K562 (cell line): ENCODE data around the gene SLC22A3.

Experiments
- BMI1 ChIP-seq: fragments of 150-350 bp; IDR thresholded peaks from 2 replicates; pipeline ENCODE4 v1.6.1; 2014; ENCODE audit warnings: low read length
- CEBPB ChIP-seq: fragments of 450-650 bp; IDR thresholded peaks from 2 replicates; pipeline ENCODE4 v1.6.1; 2016; ENCODE audit warnings: missing genetic modification characterization, missing compliant biosample characterization
- EZH2 ChIP-seq: IDR thresholded peaks from 2 replicates; pipeline ENCODE4 v1.6.1; 2012; ENCODE audit warnings: low read depth, mild to moderate bottlenecking, inconsistent platforms, low read length, borderline replicate concordance
- FIP1L1 ChIP-seq: fragments of 200-400 bp; formaldehyde crosslinking; IDR thresholded peaks from 2 replicates; pipeline ENCODE4 v1.6.1; 2018; ENCODE audit warnings: mild to moderate bottlenecking, low read depth, low read length; ENCODE audit not compliant: poor library complexity, severe bottlenecking
- FOXA1 ChIP-seq: fragments of 450-650 bp; IDR thresholded peaks from 2 replicates; pipeline ENCODE4 v1.6.1; 2016; ENCODE audit warnings: mild to moderate bottlenecking, borderline replicate concordance
- GABPA ChIP-seq: fragments of 200-800 bp; sonication (Bioruptor generic); conservative IDR thresholded peaks from 2 replicates; pipeline ENCODE4 v1.6.1; 2016; ENCODE audit warnings: low read depth, missing genetic modification characterization, missing compliant biosample characterization
- GATA2 ChIP-seq: sonication (generic); formaldehyde crosslinking; IDR thresholded peaks from 2 replicates; pipeline ENCODE4 v1.4.0; 2020; ENCODE audit warnings: mild to moderate bottlenecking, missing genetic modification reagents
- TCF3 ChIP-seq: sonication (generic); formaldehyde crosslinking; IDR thresholded peaks from 2 replicates; pipeline ENCODE4 v1.4.0; 2020; ENCODE audit warnings: mild to moderate bottlenecking, missing genetic modification reagents
- ZC3H8 ChIP-seq: fragments of 450-650 bp; IDR thresholded peaks from 2 replicates; pipeline ENCODE4 v1.6.1; 2017
- ZNF41 ChIP-seq: fragments of 250-450 bp; sonication (Bioruptor Pico); conservative IDR thresholded peaks from 2 replicates; pipeline ENCODE4 v1.4.0; 2020; ENCODE audit warnings: mild to moderate bottlenecking
- TF ChIP-seq, protein P1 (sequence below): sonication (generic); formaldehyde crosslinking; IDR thresholded peaks from 2 replicates; pipeline ENCODE4 v1.8.1; 2023; ENCODE audit warnings: missing genetic modification reagents, mild to moderate bottlenecking, borderline replicate concordance
- TF ChIP-seq, protein P2 (sequence below): fragments of 150-350 bp; conservative IDR thresholded peaks from 2 replicates; pipeline ENCODE4 v1.6.1; 2014; ENCODE audit warnings: low read length
- TF ChIP-seq, protein P3 (sequence below), 3 experiments: IDR thresholded peaks in 2 of 3; conservative IDR thresholded peaks in 1 of 3; 2 replicates each; pipeline ENCODE4 v1.5.1; 2011 to 2012; ENCODE audit warnings: low read length in 3 of 3, mild to moderate bottlenecking in 3 of 3, control low read depth in 2 of 3, improper control_type of control experiment in 1 of 3, inconsistent platforms in 1 of 3, low read depth in 1 of 3, mixed read lengths in 1 of 3, moderate library complexity in 1 of 3; ENCODE audit not compliant: insufficient read depth in 2 of 3
- TF ChIP-seq, protein P4 (sequence below): fragments of 250-450 bp; sonication (Bioruptor Pico); IDR thresholded peaks from 2 replicates; pipeline ENCODE4 v1.5.0; 2022; ENCODE audit warnings: mild to moderate bottlenecking

DNA sequence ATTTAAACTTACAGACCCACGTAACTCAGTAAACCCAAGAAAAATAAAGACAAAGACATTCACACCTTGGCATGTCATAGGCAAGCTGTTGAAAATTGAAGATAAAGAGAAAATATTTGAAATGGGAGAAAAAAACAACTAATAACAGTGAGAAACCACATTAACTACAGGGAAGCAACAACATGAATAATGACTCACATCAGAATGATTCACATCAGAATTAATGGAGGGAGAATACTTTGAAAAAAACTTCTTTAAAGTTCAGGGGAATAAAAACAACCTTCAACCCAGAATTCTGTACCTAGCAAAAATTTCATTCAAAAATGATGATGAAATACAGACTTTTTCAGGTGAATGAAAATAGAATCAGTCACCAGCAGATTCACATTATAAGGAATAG, 32.9 kb upstream of the SLC22A3 start:
- no peak for TF ChIP-seq GABPA (tag)
- no peak for TF ChIP-seq TCF3 (CRISPR knock-in tag)
- no peak for TF ChIP-seq EZH2
- no peak for TF ChIP-seq CEBPB (tag)
- no peak for TF ChIP-seq ZNF41
- TF ChIP-seq, protein P1, sequence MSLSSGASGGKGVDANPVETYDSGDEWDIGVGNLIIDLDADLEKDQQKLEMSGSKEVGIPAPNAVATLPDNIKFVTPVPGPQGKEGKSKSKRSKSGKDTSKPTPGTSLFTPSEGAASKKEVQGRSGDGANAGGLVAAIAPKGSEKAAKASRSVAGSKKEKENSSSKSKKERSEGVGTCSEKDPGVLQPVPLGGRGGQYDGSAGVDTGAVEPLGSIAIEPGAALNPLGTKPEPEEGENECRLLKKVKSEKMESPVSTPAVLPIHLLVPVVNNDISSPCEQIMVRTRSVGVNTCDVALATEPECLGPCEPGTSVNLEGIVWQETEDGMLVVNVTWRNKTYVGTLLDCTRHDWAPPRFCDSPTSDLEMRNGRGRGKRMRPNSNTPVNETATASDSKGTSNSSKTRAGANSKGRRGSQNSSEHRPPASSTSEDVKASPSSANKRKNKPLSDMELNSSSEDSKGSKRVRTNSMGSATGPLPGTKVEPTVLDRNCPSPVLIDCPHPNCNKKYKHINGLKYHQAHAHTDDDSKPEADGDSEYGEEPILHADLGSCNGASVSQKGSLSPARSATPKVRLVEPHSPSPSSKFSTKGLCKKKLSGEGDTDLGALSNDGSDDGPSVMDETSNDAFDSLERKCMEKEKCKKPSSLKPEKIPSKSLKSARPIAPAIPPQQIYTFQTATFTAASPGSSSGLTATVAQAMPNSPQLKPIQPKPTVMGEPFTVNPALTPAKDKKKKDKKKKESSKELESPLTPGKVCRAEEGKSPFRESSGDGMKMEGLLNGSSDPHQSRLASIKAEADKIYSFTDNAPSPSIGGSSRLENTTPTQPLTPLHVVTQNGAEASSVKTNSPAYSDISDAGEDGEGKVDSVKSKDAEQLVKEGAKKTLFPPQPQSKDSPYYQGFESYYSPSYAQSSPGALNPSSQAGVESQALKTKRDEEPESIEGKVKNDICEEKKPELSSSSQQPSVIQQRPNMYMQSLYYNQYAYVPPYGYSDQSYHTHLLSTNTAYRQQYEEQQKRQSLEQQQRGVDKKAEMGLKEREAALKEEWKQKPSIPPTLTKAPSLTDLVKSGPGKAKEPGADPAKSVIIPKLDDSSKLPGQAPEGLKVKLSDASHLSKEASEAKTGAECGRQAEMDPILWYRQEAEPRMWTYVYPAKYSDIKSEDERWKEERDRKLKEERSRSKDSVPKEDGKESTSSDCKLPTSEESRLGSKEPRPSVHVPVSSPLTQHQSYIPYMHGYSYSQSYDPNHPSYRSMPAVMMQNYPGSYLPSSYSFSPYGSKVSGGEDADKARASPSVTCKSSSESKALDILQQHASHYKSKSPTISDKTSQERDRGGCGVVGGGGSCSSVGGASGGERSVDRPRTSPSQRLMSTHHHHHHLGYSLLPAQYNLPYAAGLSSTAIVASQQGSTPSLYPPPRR (CRISPR knock-in tag) = no peak
- no peak for TF ChIP-seq FOXA1
- no peak for TF ChIP-seq ZC3H8
- no peak for TF ChIP-seq GATA2 (CRISPR knock-in tag)
- no peak for TF ChIP-seq BMI1
- TF ChIP-seq FIP1L1 = no peak
- TF ChIP-seq, protein P2, sequence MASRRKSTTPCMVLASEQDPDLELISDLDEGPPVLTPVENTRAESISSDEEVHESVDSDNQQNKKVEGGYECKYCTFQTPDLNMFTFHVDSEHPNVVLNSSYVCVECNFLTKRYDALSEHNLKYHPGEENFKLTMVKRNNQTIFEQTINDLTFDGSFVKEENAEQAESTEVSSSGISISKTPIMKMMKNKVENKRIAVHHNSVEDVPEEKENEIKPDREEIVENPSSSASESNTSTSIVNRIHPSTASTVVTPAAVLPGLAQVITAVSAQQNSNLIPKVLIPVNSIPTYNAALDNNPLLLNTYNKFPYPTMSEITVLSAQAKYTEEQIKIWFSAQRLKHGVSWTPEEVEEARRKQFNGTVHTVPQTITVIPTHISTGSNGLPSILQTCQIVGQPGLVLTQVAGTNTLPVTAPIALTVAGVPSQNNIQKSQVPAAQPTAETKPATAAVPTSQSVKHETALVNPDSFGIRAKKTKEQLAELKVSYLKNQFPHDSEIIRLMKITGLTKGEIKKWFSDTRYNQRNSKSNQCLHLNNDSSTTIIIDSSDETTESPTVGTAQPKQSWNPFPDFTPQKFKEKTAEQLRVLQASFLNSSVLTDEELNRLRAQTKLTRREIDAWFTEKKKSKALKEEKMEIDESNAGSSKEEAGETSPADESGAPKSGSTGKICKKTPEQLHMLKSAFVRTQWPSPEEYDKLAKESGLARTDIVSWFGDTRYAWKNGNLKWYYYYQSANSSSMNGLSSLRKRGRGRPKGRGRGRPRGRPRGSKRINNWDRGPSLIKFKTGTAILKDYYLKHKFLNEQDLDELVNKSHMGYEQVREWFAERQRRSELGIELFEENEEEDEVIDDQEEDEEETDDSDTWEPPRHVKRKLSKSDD = no peak
- TF ChIP-seq, protein P3, sequence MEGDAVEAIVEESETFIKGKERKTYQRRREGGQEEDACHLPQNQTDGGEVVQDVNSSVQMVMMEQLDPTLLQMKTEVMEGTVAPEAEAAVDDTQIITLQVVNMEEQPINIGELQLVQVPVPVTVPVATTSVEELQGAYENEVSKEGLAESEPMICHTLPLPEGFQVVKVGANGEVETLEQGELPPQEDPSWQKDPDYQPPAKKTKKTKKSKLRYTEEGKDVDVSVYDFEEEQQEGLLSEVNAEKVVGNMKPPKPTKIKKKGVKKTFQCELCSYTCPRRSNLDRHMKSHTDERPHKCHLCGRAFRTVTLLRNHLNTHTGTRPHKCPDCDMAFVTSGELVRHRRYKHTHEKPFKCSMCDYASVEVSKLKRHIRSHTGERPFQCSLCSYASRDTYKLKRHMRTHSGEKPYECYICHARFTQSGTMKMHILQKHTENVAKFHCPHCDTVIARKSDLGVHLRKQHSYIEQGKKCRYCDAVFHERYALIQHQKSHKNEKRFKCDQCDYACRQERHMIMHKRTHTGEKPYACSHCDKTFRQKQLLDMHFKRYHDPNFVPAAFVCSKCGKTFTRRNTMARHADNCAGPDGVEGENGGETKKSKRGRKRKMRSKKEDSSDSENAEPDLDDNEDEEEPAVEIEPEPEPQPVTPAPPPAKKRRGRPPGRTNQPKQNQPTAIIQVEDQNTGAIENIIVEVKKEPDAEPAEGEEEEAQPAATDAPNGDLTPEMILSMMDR (IDR thresholded peaks at IDR 0.05 in 2 of 3, conservative IDR thresholded peaks at IDR 0.05 in 1 of 3; ENCODE audit: insufficient read depth in 2 of 3, low read depth in 1 of 3, low read length in 3 of 3) = no peak
- TF ChIP-seq, protein P4, sequence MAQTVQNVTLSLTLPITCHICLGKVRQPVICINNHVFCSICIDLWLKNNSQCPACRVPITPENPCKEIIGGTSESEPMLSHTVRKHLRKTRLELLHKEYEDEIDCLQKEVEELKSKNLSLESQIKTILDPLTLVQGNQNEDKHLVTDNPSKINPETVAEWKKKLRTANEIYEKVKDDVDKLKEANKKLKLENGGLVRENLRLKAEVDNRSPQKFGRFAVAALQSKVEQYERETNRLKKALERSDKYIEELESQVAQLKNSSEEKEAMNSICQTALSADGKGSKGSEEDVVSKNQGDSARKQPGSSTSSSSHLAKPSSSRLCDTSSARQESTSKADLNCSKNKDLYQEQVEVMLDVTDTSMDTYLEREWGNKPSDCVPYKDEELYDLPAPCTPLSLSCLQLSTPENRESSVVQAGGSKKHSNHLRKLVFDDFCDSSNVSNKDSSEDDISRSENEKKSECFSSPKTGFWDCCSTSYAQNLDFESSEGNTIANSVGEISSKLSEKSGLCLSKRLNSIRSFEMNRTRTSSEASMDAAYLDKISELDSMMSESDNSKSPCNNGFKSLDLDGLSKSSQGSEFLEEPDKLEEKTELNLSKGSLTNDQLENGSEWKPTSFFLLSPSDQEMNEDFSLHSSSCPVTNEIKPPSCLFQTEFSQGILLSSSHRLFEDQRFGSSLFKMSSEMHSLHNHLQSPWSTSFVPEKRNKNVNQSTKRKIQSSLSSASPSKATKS (CRISPR knock-in tag) = no peak
